Measurements from ENCODE around the gene MMAB. TPM values are rescaled to one million over a fixed set of nuclear protein-coding genes. Genes with fewer than 3 reads are reported as not detected.

Gene MMAB
- total and polyA plus RNA-seq, 2 experiments from 2014 or later, result 46.6 to 80.8 TPM

Other genes starting within 250 kb of the MMAB start
- not detected in 2 replicates for gene MYO1H, start 225.6 kb downstream of the MMAB start, total RNA-seq
- gene MYO1H, start 225.6 kb downstream of the MMAB start, polyA plus RNA-seq, result not detected in 2 replicates
- gene KCTD10, start 96.2 kb downstream of the MMAB start, total RNA-seq, result 29.7 and 37.0 TPM in 2 replicates
- 29.4 and 38.9 TPM in 2 replicates for gene KCTD10, start 96.2 kb downstream of the MMAB start, polyA plus RNA-seq
- gene UBE3B, start 95.9 kb downstream of the MMAB start, total RNA-seq, result 30.5 and 35.5 TPM in 2 replicates
- 20.1 and 22.7 TPM in 2 replicates for gene UBE3B, start 95.9 kb downstream of the MMAB start, polyA plus RNA-seq
- gene MVK, start 290 bp upstream of the MMAB start, total RNA-seq, result 32.8 and 34.3 TPM in 2 replicates
- 16.0 and 18.3 TPM in 2 replicates for gene MVK, start 290 bp upstream of the MMAB start, polyA plus RNA-seq
- 7.4 and 8.5 TPM in 2 replicates for gene FAM222A, start 140.3 kb upstream of the MMAB start, total RNA-seq
- gene FAM222A, start 140.3 kb upstream of the MMAB start, polyA plus RNA-seq, result 8.3 and 11.3 TPM in 2 replicates

All from hepatocyte (in vitro differentiated cells).